IMR-90 (cell line): ENCODE measurements around the gene CDKN2A. TPM values are rescaled to one million over a fixed set of nuclear protein-coding genes. Genes with fewer than 3 reads are reported as not detected.

Experiments used
- ATAC-seq: fragments of 200-7000 bp; cut with Tn5 transposase; 2 replicates; pipeline ENCODE4 v1.9.1; 2020; ENCODE audit warnings: low read depth, mild to moderate bottlenecking, moderate library complexity
- BruUV-seq: library from RNA; stranded (reverse); fragments of 400-500 nt; replicated peaks from 2 replicates; lab custom pipeline; 2021; lab: Mats Ljungman, UMichigan
- CTCF ChIA-PET: fragments of 300-600 bp; formaldehyde crosslinking; extraction: SDS; loops from one replicate; lab custom pipeline; 2021; ENCODE audit warnings: antibody characterized with exemption; lab: Yijun Ruan, JAX
- POLR2A ChIA-PET: fragments of 300-600 bp; sonication (Branson Sonifier 250); formaldehyde crosslinking; loops from one replicate; lab custom pipeline; 2022; ENCODE audit warnings: antibody characterized with exemption; ENCODE audit not compliant: unreplicated experiment; lab: Charles Lee
- DNase-seq: peaks from one replicate; pipeline ENCODE4 v3.0.0; 2013
- H2AFZ ChIP-seq: replicated peaks from 2 replicates; pipeline ENCODE3; 2013; ENCODE audit warnings: low read length, mild to moderate bottlenecking; ENCODE audit not compliant: poor library complexity
- H2AK5ac ChIP-seq: 2 replicates; pipeline ENCODE4 v1.6.1; 2013; ENCODE audit warnings: low read depth, low read length, inconsistent platforms
- H2AK9ac ChIP-seq: replicated peaks from 2 replicates; pipeline ENCODE3; 2013; ENCODE audit warnings: mild to moderate bottlenecking, low read depth, low read length, moderate library complexity; ENCODE audit not compliant: poor library complexity
- H2BK120ac ChIP-seq: 2 replicates; pipeline ENCODE4 v1.6.1; 2013; ENCODE audit warnings: low read depth, low read length, inconsistent platforms
- H2BK15ac ChIP-seq: 3 replicates; pipeline ENCODE4 v1.6.1; 2013; ENCODE audit warnings: low read depth, low read length, inconsistent platforms
- H2BK20ac ChIP-seq: 2 replicates; pipeline ENCODE4 v1.6.1; 2013; ENCODE audit warnings: low read depth, mild to moderate bottlenecking, inconsistent platforms, low read length, moderate library complexity
- H2BK5ac ChIP-seq: 2 replicates; pipeline ENCODE4 v1.6.1; 2013; ENCODE audit warnings: mild to moderate bottlenecking, low read depth, low read length, inconsistent platforms; ENCODE audit not compliant: poor library complexity, severe bottlenecking
- H3K14ac ChIP-seq: replicated peaks from 2 replicates; pipeline ENCODE4 v1.6.1; 2013; ENCODE audit warnings: low read depth, low read length, inconsistent platforms
- H3K18ac ChIP-seq: 2 replicates; pipeline ENCODE4 v1.6.1; 2013; ENCODE audit warnings: low read depth, low read length, control low read depth
- H3K23ac ChIP-seq: 2 replicates; pipeline ENCODE4 v1.6.1; 2013; ENCODE audit warnings: low read depth, low read length, inconsistent platforms
- H3K27ac ChIP-seq: 2 replicates; pipeline ENCODE4 v1.5.1; 2013; ENCODE audit warnings: mild to moderate bottlenecking, control low read depth, low read length; ENCODE audit not compliant: insufficient read depth
- H3K27me3 ChIP-seq: 2 replicates; pipeline ENCODE4 v1.6.1; 2013; ENCODE audit warnings: low read length; ENCODE audit not compliant: control insufficient read depth, insufficient read depth
- H3K36me3 ChIP-seq: 2 replicates; pipeline ENCODE4 v1.6.1; 2013; ENCODE audit warnings: low read length, mixed read lengths; ENCODE audit not compliant: control insufficient read depth, insufficient read depth
- H3K4ac ChIP-seq: 2 replicates; pipeline ENCODE4 v1.6.1; 2013; ENCODE audit warnings: low read depth, low read length, inconsistent platforms
- H3K4me1 ChIP-seq: 2 replicates; pipeline ENCODE4 v1.6.1; 2013; ENCODE audit warnings: low read length, mixed read lengths; ENCODE audit not compliant: control insufficient read depth, insufficient read depth
- H3K4me2 ChIP-seq: 2 replicates; pipeline ENCODE4 v1.6.1; 2013; ENCODE audit warnings: low read depth, mild to moderate bottlenecking, control low read depth, low read length, moderate library complexity
- H3K4me3 ChIP-seq: 2 replicates; pipeline ENCODE4 v1.5.1; 2013; ENCODE audit warnings: low read depth, mild to moderate bottlenecking, control low read depth, low read length, moderate library complexity; ENCODE audit not compliant: insufficient read depth
- H3K56ac ChIP-seq: 2 replicates; pipeline ENCODE4 v1.6.1; 2013; ENCODE audit warnings: low read length, inconsistent platforms; ENCODE audit not compliant: insufficient read depth; ENCODE audit errors: extremely low read depth
- H3K79me1 ChIP-seq, 2 experiments: 2 replicates each; pipeline ENCODE4 v1.6.1; 2013; ENCODE audit warnings: low read length in 2 of 2, inconsistent platforms in 1 of 2, low read depth in 1 of 2
- H3K9ac ChIP-seq: 2 replicates; pipeline ENCODE4 v1.6.1; 2013; ENCODE audit warnings: low read depth, low read length, control low read depth
- H3K9me1 ChIP-seq: 2 replicates; pipeline ENCODE4 v1.6.1; 2013; ENCODE audit warnings: low read length, inconsistent platforms; ENCODE audit not compliant: insufficient read depth
- H3K9me3 ChIP-seq: 2 replicates; pipeline ENCODE4 v1.6.1; 2013; ENCODE audit warnings: low read length; ENCODE audit not compliant: control insufficient read depth, insufficient read depth
- H4K20me1 ChIP-seq: 2 replicates; pipeline ENCODE4 v1.6.1; 2013; ENCODE audit warnings: low read length, inconsistent platforms; ENCODE audit not compliant: insufficient read depth
- H4K5ac ChIP-seq: 2 replicates; pipeline ENCODE4 v1.6.1; 2013; ENCODE audit warnings: mild to moderate bottlenecking, low read depth, low read length, control low read depth
- H4K8ac ChIP-seq, 2 experiments: 2 replicates each; pipeline ENCODE4 v1.6.1; 2013; ENCODE audit warnings: low read depth in 2 of 2, low read length in 2 of 2, control low read depth in 1 of 2, inconsistent platforms in 1 of 2
- H4K91ac ChIP-seq: 2 replicates; pipeline ENCODE4 v1.6.1; 2013; ENCODE audit warnings: low read depth, low read length, inconsistent platforms; ENCODE audit not compliant: insufficient read depth
- BHLHE40 ChIP-seq: fragments of 150-350 bp; IDR thresholded peaks from 2 replicates; pipeline ENCODE4 v1.6.1; 2016; ENCODE audit warnings: mild to moderate bottlenecking, low read depth, low read length
- CEBPB ChIP-seq: IDR thresholded peaks from 2 replicates; pipeline ENCODE4 v1.6.1; 2012; ENCODE audit warnings: low read depth, low read length, improper control_type of control experiment
- CHD1 ChIP-seq: IDR thresholded peaks from 2 replicates; pipeline ENCODE4 v1.6.1; 2012; ENCODE audit warnings: low read depth, low read length, improper control_type of control experiment
- FOS ChIP-seq: fragments of 150-350 bp; IDR thresholded peaks from 2 replicates; pipeline ENCODE4 v1.6.1; 2016; ENCODE audit warnings: low read depth, low read length
- MAFK ChIP-seq: IDR thresholded peaks from 2 replicates; pipeline ENCODE4 v1.6.1; 2012; ENCODE audit warnings: low read depth, low read length, improper control_type of control experiment
- MAZ ChIP-seq: IDR thresholded peaks from 2 replicates; pipeline ENCODE4 v1.6.1; 2012; ENCODE audit warnings: low read depth, mild to moderate bottlenecking, low read length, improper control_type of control experiment, moderate library complexity, borderline replicate concordance
- MXI1 ChIP-seq: IDR thresholded peaks from 2 replicates; pipeline ENCODE4 v1.6.1; 2012; ENCODE audit warnings: low read depth, mild to moderate bottlenecking, low read length, moderate library complexity, borderline replicate concordance
- NFE2L2 ChIP-seq: fragments of 150-350 bp; IDR thresholded peaks from 2 replicates; pipeline ENCODE4 v1.6.1; 2016; ENCODE audit warnings: low read depth, mild to moderate bottlenecking, low read length
- POLR2A ChIP-seq: IDR thresholded peaks from 2 replicates; pipeline ENCODE4 v1.6.1; 2012; ENCODE audit warnings: mild to moderate bottlenecking, low read depth, low read length
- RAD21 ChIP-seq: IDR thresholded peaks from 2 replicates; pipeline ENCODE4 v1.6.1; 2012; ENCODE audit warnings: low read length, improper control_type of control experiment
- RCOR1 ChIP-seq: IDR thresholded peaks from 2 replicates; pipeline ENCODE4 v1.6.1; 2012; ENCODE audit warnings: mild to moderate bottlenecking, low read length, improper control_type of control experiment; ENCODE audit not compliant: insufficient replicate concordance
- RFX5 ChIP-seq: IDR thresholded peaks from 2 replicates; pipeline ENCODE4 v1.8.0; 2012; ENCODE audit warnings: low read depth, mild to moderate bottlenecking, low read length, moderate library complexity
- SMC3 ChIP-seq: fragments of 150-350 bp; IDR thresholded peaks from 2 replicates; pipeline ENCODE4 v1.6.1; 2016; ENCODE audit warnings: low read depth, mild to moderate bottlenecking, antibody characterized with exemption, low read length, moderate library complexity
- WGBS, 2 experiments: methylation state at CpG; one replicate each; pipeline versions ENCODE4 v1.1.5 to v1.1.7; 2013; ENCODE audit warnings: missing lambda C conversion rate in 2 of 2; ENCODE audit not compliant: insufficient read length in 1 of 2; ENCODE audit errors: extremely low coverage in 2 of 2; 5-methylcytosine and 5-hydroxymethylcytosine counted together
- dilution Hi-C: fragments of 300-500 bp; cut with HindIII; formaldehyde crosslinking; loops from one replicate; pipeline ENCODE4 v1.14.3; 2018; ENCODE audit warnings: low sequenced_read_pairs; ENCODE audit not compliant: unreplicated experiment
- in situ Hi-C: fragments of 300-500 bp; cut with MboI; formaldehyde crosslinking; loops from 3 replicates; pipeline ENCODE4 v1.14.3; 2019; ENCODE audit warnings: low sequenced_read_pairs, inconsistent platforms, mixed read lengths
- intact Hi-C: fragments of 100-400 bp; cut with micrococcal nuclease; formaldehyde crosslinking; loops from 2 replicates; pipeline ENCODE4 v1.10.0; 2022
- polyA plus RNA-seq, 3 experiments: library from polyadenylated mRNA; depleted of rRNA; stranded (reverse); fragments of >200 nt; gene quantifications; 2 replicates each; pipeline ENCODE4 v1.2.3, GENCODE V29; 2012; ENCODE audit warnings: low replicate concordance in 1 of 3
- total RNA-seq: library from RNA; depleted of rRNA; stranded (reverse); fragments of >200 nt; gene quantifications from 2 replicates; pipeline ENCODE4 v1.2.3, GENCODE V29; 2012
- TF ChIP-seq, protein P1 (sequence below): conservative IDR thresholded peaks from 2 replicates; pipeline ENCODE4 v1.5.1; 2012; ENCODE audit warnings: mild to moderate bottlenecking, low read depth, low read length, improper control_type of control experiment
- TF ChIP-seq, protein P2 (sequence below): fragments of 150-350 bp; IDR thresholded peaks from 2 replicates; pipeline ENCODE4 v1.6.1; 2017; ENCODE audit warnings: mild to moderate bottlenecking, antibody characterized with exemption, low read length, low read depth
- TF ChIP-seq, protein P3 (sequence below): fragments of 150-350 bp; IDR thresholded peaks from 2 replicates; pipeline ENCODE4 v1.6.1; 2016; ENCODE audit warnings: low read depth, mild to moderate bottlenecking, low read length, moderate library complexity, borderline replicate concordance

CDKN2A gene
- total and polyA plus RNA-seq, 2 of the 4 experiments (the other 2 are of a cell fraction) = 11.3 to 75.3 TPM

DNA sequence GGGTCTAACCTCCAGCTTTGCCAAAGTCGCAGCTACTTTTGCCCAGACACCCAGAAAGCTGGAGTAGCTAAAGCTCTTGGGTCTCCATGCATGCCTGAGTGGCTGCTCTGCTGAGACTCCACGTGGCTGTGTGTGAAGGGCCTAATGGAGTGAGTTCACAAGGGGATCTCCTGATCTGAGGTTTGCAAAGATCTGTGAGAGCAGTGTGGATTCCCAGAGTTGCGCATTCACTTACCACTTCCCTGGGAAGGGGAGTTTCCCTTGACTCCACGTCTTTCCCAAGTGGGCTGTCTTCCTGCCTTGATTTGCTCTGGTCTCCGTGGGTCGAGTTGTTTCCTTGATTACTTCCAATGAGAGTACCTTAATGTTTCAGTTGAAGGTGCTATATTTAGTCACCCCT, 32.5 kb upstream of the CDKN2A start:
- peaks cover 3% of the 10 kb centered on the region; the same call in 1 of the 2 replicates for H3K4me1 ChIP-seq
- H2AK9ac ChIP-seq = no peak overlapping the region
- H3K9ac ChIP-seq = no peak overlapping the region
- H3K14ac ChIP-seq = no peak overlapping the region
- no peak overlapping the region for H4K8ac ChIP-seq
- H3K27ac ChIP-seq = no peak overlapping the region
- CTCF ChIA-PET = no interaction called here
- 0 out of 4 replicates have a peak, but pooled peaks cover 0 to 4% of the 10 kb centered on the region in 2 experiments for H3K79me1 ChIP-seq
- H3K56ac ChIP-seq = no peak overlapping the region
- H2AK5ac ChIP-seq = no peak overlapping the region; the same call in 1 of the 2 replicates
- no peak overlapping the region for H3K4me3 ChIP-seq
- no CpG with 5 or more reads among the region's 6 CpGs for WGBS, 2 experiments
- in situ Hi-C loops (no loop called here), intact Hi-C loops (no loop called here), dilution Hi-C loops (no loop called here)
- H3K4me2 ChIP-seq = no peak overlapping the region
- no peak overlapping the region for H4K5ac ChIP-seq
- DNase-seq (no peak), ATAC-seq (no peak)
- no peak overlapping the region for H2BK120ac ChIP-seq
- no peak overlapping the region for H3K18ac ChIP-seq
- H3K4ac ChIP-seq = no peak overlapping the region
- TF ChIP-seq RAD21 = no peak
- no peak for TF ChIP-seq CHD1
- no peak for TF ChIP-seq MAZ
- TF ChIP-seq, protein P1, sequence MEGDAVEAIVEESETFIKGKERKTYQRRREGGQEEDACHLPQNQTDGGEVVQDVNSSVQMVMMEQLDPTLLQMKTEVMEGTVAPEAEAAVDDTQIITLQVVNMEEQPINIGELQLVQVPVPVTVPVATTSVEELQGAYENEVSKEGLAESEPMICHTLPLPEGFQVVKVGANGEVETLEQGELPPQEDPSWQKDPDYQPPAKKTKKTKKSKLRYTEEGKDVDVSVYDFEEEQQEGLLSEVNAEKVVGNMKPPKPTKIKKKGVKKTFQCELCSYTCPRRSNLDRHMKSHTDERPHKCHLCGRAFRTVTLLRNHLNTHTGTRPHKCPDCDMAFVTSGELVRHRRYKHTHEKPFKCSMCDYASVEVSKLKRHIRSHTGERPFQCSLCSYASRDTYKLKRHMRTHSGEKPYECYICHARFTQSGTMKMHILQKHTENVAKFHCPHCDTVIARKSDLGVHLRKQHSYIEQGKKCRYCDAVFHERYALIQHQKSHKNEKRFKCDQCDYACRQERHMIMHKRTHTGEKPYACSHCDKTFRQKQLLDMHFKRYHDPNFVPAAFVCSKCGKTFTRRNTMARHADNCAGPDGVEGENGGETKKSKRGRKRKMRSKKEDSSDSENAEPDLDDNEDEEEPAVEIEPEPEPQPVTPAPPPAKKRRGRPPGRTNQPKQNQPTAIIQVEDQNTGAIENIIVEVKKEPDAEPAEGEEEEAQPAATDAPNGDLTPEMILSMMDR = no peak
- no peak for TF ChIP-seq CEBPB
- TF ChIP-seq NFE2L2 = no peak
- TF ChIP-seq RFX5 = no peak
- no peak for TF ChIP-seq RCOR1
- no peak for TF ChIP-seq POLR2A
- TF ChIP-seq, protein P2, sequence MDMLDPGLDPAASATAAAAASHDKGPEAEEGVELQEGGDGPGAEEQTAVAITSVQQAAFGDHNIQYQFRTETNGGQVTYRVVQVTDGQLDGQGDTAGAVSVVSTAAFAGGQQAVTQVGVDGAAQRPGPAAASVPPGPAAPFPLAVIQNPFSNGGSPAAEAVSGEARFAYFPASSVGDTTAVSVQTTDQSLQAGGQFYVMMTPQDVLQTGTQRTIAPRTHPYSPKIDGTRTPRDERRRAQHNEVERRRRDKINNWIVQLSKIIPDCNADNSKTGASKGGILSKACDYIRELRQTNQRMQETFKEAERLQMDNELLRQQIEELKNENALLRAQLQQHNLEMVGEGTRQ = no peak
- no peak for TF ChIP-seq MXI1
- no peak for TF ChIP-seq MAFK
- TF ChIP-seq, protein P3, sequence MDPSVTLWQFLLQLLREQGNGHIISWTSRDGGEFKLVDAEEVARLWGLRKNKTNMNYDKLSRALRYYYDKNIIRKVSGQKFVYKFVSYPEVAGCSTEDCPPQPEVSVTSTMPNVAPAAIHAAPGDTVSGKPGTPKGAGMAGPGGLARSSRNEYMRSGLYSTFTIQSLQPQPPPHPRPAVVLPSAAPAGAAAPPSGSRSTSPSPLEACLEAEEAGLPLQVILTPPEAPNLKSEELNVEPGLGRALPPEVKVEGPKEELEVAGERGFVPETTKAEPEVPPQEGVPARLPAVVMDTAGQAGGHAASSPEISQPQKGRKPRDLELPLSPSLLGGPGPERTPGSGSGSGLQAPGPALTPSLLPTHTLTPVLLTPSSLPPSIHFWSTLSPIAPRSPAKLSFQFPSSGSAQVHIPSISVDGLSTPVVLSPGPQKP = no peak
- TF ChIP-seq BHLHE40 = no peak
- no peak for TF ChIP-seq SMC3
- TF ChIP-seq FOS = no peak
- no peaks in the 10 kb centered on the region for H3K27me3 ChIP-seq
- no peak overlapping the region for H2BK5ac ChIP-seq
- no peak overlapping the region for H4K91ac ChIP-seq
- H3K36me3 ChIP-seq = no peaks in the 10 kb centered on the region
- H3K9me3 ChIP-seq = no peaks in the 10 kb centered on the region
- no peak overlapping the region for H2BK20ac ChIP-seq
- no TSS peak for BruUV-seq
- POLR2A ChIA-PET = no interaction called here
- H4K20me1 ChIP-seq = no peaks in the 10 kb centered on the region
- H2BK15ac ChIP-seq = no peak overlapping the region
- no peak overlapping the region for H2AFZ ChIP-seq
- H3K9me1 ChIP-seq = peaks cover 2% of the 10 kb centered on the region
- H3K23ac ChIP-seq = no peak overlapping the region
